H9 (cell line): ENCODE data around the gene FOXQ1. TPM values are rescaled to one million over a fixed set of nuclear protein-coding genes. Genes with fewer than 3 reads are reported as not detected.

Experiments
- DNase-seq: peaks from one replicate; pipeline ENCODE4 v3.0.0-alpha.2; 2017
- H2AFZ ChIP-seq: one replicate; pipeline ENCODE4 v1.6.1; 2013; ENCODE audit warnings: mild to moderate bottlenecking, low read length, control low read depth, moderate library complexity
- H2AK5ac ChIP-seq: 2 replicates; pipeline ENCODE4 v1.6.1; 2013; ENCODE audit warnings: low read length, control low read depth, mixed read lengths; ENCODE audit not compliant: insufficient read length
- H2BK120ac ChIP-seq: one replicate; pipeline ENCODE4 v1.6.1; 2013; ENCODE audit warnings: low read depth, mild to moderate bottlenecking, low read length, control low read depth, inconsistent platforms; ENCODE audit not compliant: poor library complexity, severe bottlenecking
- H2BK12ac ChIP-seq: 2 replicates; pipeline ENCODE4 v1.6.1; 2013; ENCODE audit warnings: low read length, control low read depth, mixed read lengths, low read depth; ENCODE audit not compliant: insufficient read length
- H2BK15ac ChIP-seq: 2 replicates; pipeline ENCODE4 v1.6.1; 2013; ENCODE audit warnings: low read depth, low read length, control low read depth
- H2BK20ac ChIP-seq: one replicate; pipeline ENCODE4 v1.6.1; 2013; ENCODE audit warnings: low read depth, mild to moderate bottlenecking, low read length, control low read depth, inconsistent platforms; ENCODE audit not compliant: poor library complexity, severe bottlenecking
- H2BK5ac ChIP-seq: 2 replicates; pipeline ENCODE4 v1.6.1; 2013; ENCODE audit warnings: low read length, control low read depth, mixed read lengths; ENCODE audit not compliant: insufficient read length
- H3K14ac ChIP-seq: 2 replicates; pipeline ENCODE4 v1.6.1; 2013; ENCODE audit warnings: low read length, control low read depth; ENCODE audit not compliant: insufficient read depth
- H3K18ac ChIP-seq: 2 replicates; pipeline ENCODE4 v1.6.1; 2013; ENCODE audit warnings: low read depth, mild to moderate bottlenecking, mixed read lengths, low read length, control low read depth; ENCODE audit not compliant: insufficient read length
- H3K23ac ChIP-seq: 2 replicates; pipeline ENCODE4 v1.6.1; 2013; ENCODE audit warnings: low read length, control low read depth, mixed read lengths, low read depth; ENCODE audit not compliant: insufficient read length
- H3K23me2 ChIP-seq: 2 replicates; pipeline ENCODE4 v1.6.1; 2013; ENCODE audit warnings: low read depth, mild to moderate bottlenecking, mixed read lengths, low read length, control low read depth; ENCODE audit not compliant: insufficient read length, poor library complexity, severe bottlenecking
- H3K27ac ChIP-seq: 2 replicates; pipeline ENCODE4 v1.5.1; 2013; ENCODE audit warnings: low read length, control low read depth, mixed read lengths, low read depth; ENCODE audit not compliant: insufficient read length
- H3K27me3 ChIP-seq: 2 replicates; pipeline ENCODE4 v1.6.1; 2013; ENCODE audit warnings: low read length, control low read depth, inconsistent platforms; ENCODE audit not compliant: insufficient read depth
- H3K4ac ChIP-seq: 2 replicates; pipeline ENCODE4 v1.6.1; 2013; ENCODE audit warnings: low read depth, mild to moderate bottlenecking, control low read depth, inconsistent platforms, low read length, moderate library complexity
- H3K4me1 ChIP-seq: 2 replicates; pipeline ENCODE4 v1.6.1; 2013; ENCODE audit warnings: low read length, control low read depth, inconsistent platforms; ENCODE audit not compliant: insufficient read depth
- H3K4me2 ChIP-seq: 2 replicates; pipeline ENCODE4 v1.6.1; 2013; ENCODE audit warnings: low read length, control low read depth, mixed read lengths; ENCODE audit not compliant: insufficient read length, insufficient read depth
- H3K56ac ChIP-seq: 2 replicates; pipeline ENCODE4 v1.6.1; 2013; ENCODE audit warnings: low read depth, mild to moderate bottlenecking, mixed read lengths, low read length, control low read depth; ENCODE audit not compliant: insufficient read length
- H3K79me1 ChIP-seq: 2 replicates; pipeline ENCODE4 v1.6.1; 2013; ENCODE audit warnings: low read depth, mild to moderate bottlenecking, moderate library complexity, low read length, control low read depth, inconsistent platforms; ENCODE audit not compliant: insufficient read depth, poor library complexity, severe bottlenecking
- H3K79me2 ChIP-seq: 2 replicates; pipeline ENCODE4 v1.6.1; 2013; ENCODE audit warnings: low read length, control low read depth, inconsistent platforms; ENCODE audit not compliant: insufficient read depth
- H3K9ac ChIP-seq: 2 replicates; pipeline ENCODE4 v1.6.1; 2013; ENCODE audit warnings: low read length, control low read depth, mixed read lengths; ENCODE audit not compliant: insufficient read length; ENCODE audit errors: extremely low read depth
- H3K9me3 ChIP-seq: one replicate; pipeline ENCODE4 v1.6.1; 2013; ENCODE audit warnings: low read depth, low read length, inconsistent platforms; ENCODE audit not compliant: control insufficient read depth
- H3T11ph ChIP-seq: one replicate; pipeline ENCODE4 v1.6.1; 2013; ENCODE audit warnings: mild to moderate bottlenecking, low read length, control low read depth, inconsistent platforms
- H4K20me1 ChIP-seq: one replicate; pipeline ENCODE4 v1.6.1; 2013; ENCODE audit not compliant: control insufficient read depth, insufficient read length, insufficient read depth
- H4K5ac ChIP-seq: 2 replicates; pipeline ENCODE4 v1.6.1; 2013; ENCODE audit warnings: low read depth, mild to moderate bottlenecking, mixed read lengths, low read length, control low read depth; ENCODE audit not compliant: insufficient read length
- H4K8ac ChIP-seq: replicated peaks from 2 replicates; pipeline ENCODE4 v1.6.1; 2013; ENCODE audit warnings: low read length, control low read depth, mixed read lengths, low read depth; ENCODE audit not compliant: insufficient read length
- H4K91ac ChIP-seq: 2 replicates; pipeline ENCODE4 v1.6.1; 2013; ENCODE audit warnings: low read depth, mild to moderate bottlenecking, moderate library complexity, mixed read lengths, low read length, control low read depth; ENCODE audit not compliant: insufficient read length
- H3K27ac Mint-ChIP-seq, 3 experiments: 2 replicates in 2 of 3; 3 replicates in 1 of 3; pipeline ENCODE4 v1.8.0; 2020 to 2021; ENCODE audit warnings: mixed read lengths in 3 of 3, mild to moderate bottlenecking in 1 of 3, moderate library complexity in 1 of 3
- H3K27me3 Mint-ChIP-seq: 2 replicates; pipeline ENCODE4 v1.8.0; 2021; ENCODE audit warnings: low read depth, mild to moderate bottlenecking, moderate library complexity, mixed read lengths
- H3K36me3 Mint-ChIP-seq, 3 experiments: 2 replicates in 2 of 3; 3 replicates in 1 of 3; pipeline ENCODE4 v1.8.0; 2020 to 2021; ENCODE audit warnings: low read depth in 3 of 3, mixed read lengths in 3 of 3; ENCODE audit not compliant: insufficient read depth in 1 of 3
- H3K4me1 Mint-ChIP-seq, 2 experiments: 2 replicates each; pipeline ENCODE4 v1.8.0; 2020; ENCODE audit warnings: mixed read lengths in 2 of 2
- H3K4me3 Mint-ChIP-seq, 2 experiments: 2 replicates in 1 of 2; 3 replicates in 1 of 2; pipeline ENCODE4 v1.8.0; 2020 to 2021; ENCODE audit warnings: mild to moderate bottlenecking in 2 of 2, mixed read lengths in 2 of 2, moderate library complexity in 1 of 2
- H3K9me3 Mint-ChIP-seq, 2 experiments: 2 replicates in 1 of 2; 3 replicates in 1 of 2; pipeline ENCODE4 v1.8.0; 2020; ENCODE audit warnings: mild to moderate bottlenecking in 2 of 2, mixed read lengths in 2 of 2, moderate library complexity in 1 of 2
- WGBS: extraction: QIAGEN DNeasy Blood & Tissue Kit; methylation state at CpG from one replicate; pipeline ENCODE4 v1.1.7; 2013; ENCODE audit warnings: missing lambda C conversion rate, low lambda C conversion rate, mixed read lengths; ENCODE audit not compliant: insufficient read length; ENCODE audit errors: extremely low coverage; 5-methylcytosine and 5-hydroxymethylcytosine counted together
- total RNA-seq: library from RNA; stranded (reverse); gene quantifications from 2 replicates; pipeline ENCODE4 v1.2.1, GENCODE V29; 2021
- TF ChIP-seq, protein P1 (sequence below): fragments of 200-600 bp; sonication (generic); conservative IDR thresholded peaks from 3 replicates; pipeline ENCODE4 v1.8.0; 2021; ENCODE audit warnings: antibody characterized with exemption, mild to moderate bottlenecking

The FOXQ1 gene
- total RNA-seq, 1 experiment from 2014 or later = 0.15 TPM

DNA sequence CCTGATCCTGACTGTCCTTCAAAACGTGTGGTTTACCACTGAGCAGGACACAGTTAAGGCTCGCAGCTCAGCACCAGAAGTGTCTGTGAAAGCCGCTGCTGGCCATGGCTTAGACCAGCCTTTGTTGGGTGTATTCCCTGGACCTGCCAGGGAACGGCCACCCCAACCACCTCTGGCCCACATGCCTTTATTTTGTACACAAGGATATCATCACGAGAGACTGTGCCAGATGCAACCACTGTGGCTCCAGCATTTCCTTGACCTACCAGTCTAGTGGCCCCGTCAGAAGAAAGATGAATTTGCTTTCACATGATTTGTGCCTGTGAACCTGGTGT, 49.2 kb upstream of the FOXQ1 start:
- peaks cover 4% of the 10 kb centered on the region; the same call in 1 of the 2 replicates for H3K4me1 ChIP-seq
- H2BK20ac ChIP-seq = no peak overlapping the region
- H3K56ac ChIP-seq = no peak overlapping the region
- no peak for DNase-seq
- H3K27ac ChIP-seq = no peak overlapping the region
- H3K4me2 ChIP-seq = no peak overlapping the region
- no peak overlapping the region for H4K5ac ChIP-seq
- H3K18ac ChIP-seq = no peak overlapping the region
- no peaks in the 10 kb centered on the region for H3K79me1 ChIP-seq
- no peaks in the 10 kb centered on the region for H3K79me2 ChIP-seq
- no peak overlapping the region for H2BK12ac ChIP-seq
- H3K9me3 ChIP-seq = no peaks in the 10 kb centered on the region
- H3K23me2 ChIP-seq = no peaks in the 10 kb centered on the region
- H4K8ac ChIP-seq = no peak overlapping the region
- H2AFZ ChIP-seq = no peak overlapping the region
- no peak overlapping the region for H4K91ac ChIP-seq
- Mint-ChIP-seq H3K9me3 (no peaks in the 10 kb centered on the region), H3K27me3 (peaks cover 29% of the 10 kb centered on the region), H3K4me1 (peaks cover 6 to 10% of the 10 kb centered on the region in 2 experiments; a peak in 2 of 4 replicates), H3K36me3 (no peaks in the 10 kb centered on the region; a peak in 1 of 7 replicates), H3K4me3 (no peak overlapping the region), H3K27ac (no peak overlapping the region)
- no peaks in the 10 kb centered on the region for H3K27me3 ChIP-seq
- H4K20me1 ChIP-seq = no peaks in the 10 kb centered on the region
- no peak overlapping the region for H2BK15ac ChIP-seq
- H2AK5ac ChIP-seq = no peak overlapping the region
- no peak overlapping the region for H3K9ac ChIP-seq
- H3K4ac ChIP-seq = no peak overlapping the region
- H2BK5ac ChIP-seq = no peak overlapping the region
- no peak overlapping the region; the same call in 1 of the 2 replicates for H3K14ac ChIP-seq
- no CpG with 5 or more reads among the region's 6 CpGs for WGBS
- H2BK120ac ChIP-seq = no peak overlapping the region
- no peak overlapping the region for H3T11ph ChIP-seq
- no peak overlapping the region for H3K23ac ChIP-seq
- TF ChIP-seq, protein P1, sequence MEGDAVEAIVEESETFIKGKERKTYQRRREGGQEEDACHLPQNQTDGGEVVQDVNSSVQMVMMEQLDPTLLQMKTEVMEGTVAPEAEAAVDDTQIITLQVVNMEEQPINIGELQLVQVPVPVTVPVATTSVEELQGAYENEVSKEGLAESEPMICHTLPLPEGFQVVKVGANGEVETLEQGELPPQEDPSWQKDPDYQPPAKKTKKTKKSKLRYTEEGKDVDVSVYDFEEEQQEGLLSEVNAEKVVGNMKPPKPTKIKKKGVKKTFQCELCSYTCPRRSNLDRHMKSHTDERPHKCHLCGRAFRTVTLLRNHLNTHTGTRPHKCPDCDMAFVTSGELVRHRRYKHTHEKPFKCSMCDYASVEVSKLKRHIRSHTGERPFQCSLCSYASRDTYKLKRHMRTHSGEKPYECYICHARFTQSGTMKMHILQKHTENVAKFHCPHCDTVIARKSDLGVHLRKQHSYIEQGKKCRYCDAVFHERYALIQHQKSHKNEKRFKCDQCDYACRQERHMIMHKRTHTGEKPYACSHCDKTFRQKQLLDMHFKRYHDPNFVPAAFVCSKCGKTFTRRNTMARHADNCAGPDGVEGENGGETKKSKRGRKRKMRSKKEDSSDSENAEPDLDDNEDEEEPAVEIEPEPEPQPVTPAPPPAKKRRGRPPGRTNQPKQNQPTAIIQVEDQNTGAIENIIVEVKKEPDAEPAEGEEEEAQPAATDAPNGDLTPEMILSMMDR = no peak
